Testis (tissue), 3 donors: Measurements from ENCODE around the gene TENT5A. TPM values are rescaled to one million over a fixed set of nuclear protein-coding genes. Genes with fewer than 3 reads are reported as not detected.

Experiments
- DNase-seq: peaks from one replicate; pipeline ENCODE4 v3.0.0-alpha.2; 2019
- H3K27ac ChIP-seq, 2 donors: fragments of 200-600 bp; sonication (generic); one replicate each; pipeline ENCODE4 v1.5.1; 2019
- H3K27me3 ChIP-seq: fragments of 200-600 bp; sonication (generic); one replicate; pipeline ENCODE4 v1.5.1; 2019
- H3K36me3 ChIP-seq: fragments of 200-600 bp; sonication (generic); one replicate; pipeline ENCODE4 v1.5.1; 2017; ENCODE audit warnings: low read depth; ENCODE audit errors: missing control alignments
- H3K4me1 ChIP-seq: fragments of 200-600 bp; sonication (generic); one replicate; pipeline ENCODE4 v1.5.1; 2019
- H3K4me3 ChIP-seq, 2 donors: fragments of 200-600 bp; sonication (generic); one replicate each; pipeline ENCODE4 v1.5.1; 2017 to 2019
- H3K9me3 ChIP-seq: fragments of 200-600 bp; sonication (generic); one replicate; pipeline ENCODE4 v1.5.1; 2017
- CTCF ChIP-seq, 3 experiments: fragments of 450-650 bp in 2 of 3; fragments of 200-600 bp in 1 of 3; sonication (generic) in 1 of 3; IDR thresholded peaks; one replicate each; pipeline ENCODE4 v1.5.1; 2016 to 2019; ENCODE audit warnings: antibody characterized with exemption in 3 of 3, mild to moderate bottlenecking in 2 of 3, moderate library complexity in 1 of 3
- POLR2A ChIP-seq: fragments of 450-650 bp; IDR thresholded peaks from one replicate; pipeline ENCODE4 v1.6.1; 2017; ENCODE audit warnings: antibody characterized with exemption, mild to moderate bottlenecking, moderate library complexity
- WGBS, 2 donors: methylation state at CpG; one replicate each; pipeline ENCODE4 v1.1.5; 2018; 5-methylcytosine and 5-hydroxymethylcytosine counted together
- intact Hi-C: fragments of 100-400 bp; cut with DNase I; formaldehyde crosslinking; loops from one replicate; pipeline ENCODE4 v1.15.1; 2023; ENCODE audit warnings: low total_unique reads
- polyA plus RNA-seq: library from polyadenylated mRNA; stranded (reverse); fragments of 350-450 nt; fragmentation: Illumina TruSeq; extraction: RNeasy Lipid Tissue Mini Kit (QIAGEN cat#74804); gene quantifications from one replicate; pipeline ENCODE4 v1.2.3, GENCODE V29; 2014; ENCODE audit warnings: low read depth, low replicate concordance; ENCODE audit not compliant: insufficient read depth
- total RNA-seq, 2 donors: library from RNA; depleted of rRNA; stranded (reverse); fragments of >200 nt; gene quantifications; one replicate each; pipeline ENCODE4 v1.2.3, GENCODE V29; 2016

Gene TENT5A
- total and polyA plus RNA-seq, 3 donors from 2014 or later, result 7.0 to 9.2 (median 9.2) TPM

GRCh38 chr6:81774542-81774941 lies 22.1 kb upstream of the TENT5A start:
- no peaks in the 10 kb centered on the region for H3K9me3 ChIP-seq
- H3K27me3 ChIP-seq, result no peaks in the 10 kb centered on the region
- no peak for TF ChIP-seq CTCF (IDR thresholded peaks at IDR 0.05)
- TF ChIP-seq POLR2A, result no peak
- WGBS, 2 donors, result 76 to 81% methylated on average over 2 of the region's 2 CpGs
- no peak overlapping the region for H3K4me3 ChIP-seq
- H3K27ac ChIP-seq, result no peak overlapping the region
- intact Hi-C loops, result no loop called here
- no peak for DNase-seq
- H3K4me1 ChIP-seq, result no peaks in the 10 kb centered on the region
- H3K36me3 ChIP-seq, result no peaks in the 10 kb centered on the region

DNA sequence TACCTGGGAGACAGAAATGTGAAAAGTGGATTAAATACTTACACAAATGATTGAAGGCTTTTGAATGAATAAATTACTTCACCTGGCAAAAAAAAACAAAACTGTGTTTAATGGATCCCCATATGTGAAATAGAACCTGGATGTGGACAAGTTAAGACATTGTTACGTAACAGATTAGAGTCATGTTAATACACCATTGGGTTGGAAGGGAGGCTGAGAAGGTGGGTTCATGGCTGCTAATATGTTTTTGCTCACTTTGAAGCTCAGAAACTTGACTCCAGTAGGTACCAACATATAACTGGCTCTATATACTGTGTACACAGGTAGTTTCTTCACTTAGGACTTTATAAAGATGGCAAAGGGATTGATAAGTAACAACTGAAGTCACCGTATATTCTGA lies 21.4 kb upstream of the TENT5A start:
- H3K36me3 ChIP-seq, result no peaks in the 10 kb centered on the region
- no peaks in the 10 kb centered on the region for H3K27me3 ChIP-seq
- no peak for DNase-seq
- no peak overlapping the region for H3K27ac ChIP-seq
- no peaks in the 10 kb centered on the region for H3K9me3 ChIP-seq
- WGBS, 2 donors, result 87 to 100% methylated on average over 2 of the region's 2 CpGs
- no peaks in the 10 kb centered on the region for H3K4me1 ChIP-seq
- TF ChIP-seq POLR2A (no peak), CTCF (IDR thresholded peaks at IDR 0.05) (no peak)
- no peak overlapping the region for H3K4me3 ChIP-seq
- intact Hi-C loops, result no loop called here

DNA sequence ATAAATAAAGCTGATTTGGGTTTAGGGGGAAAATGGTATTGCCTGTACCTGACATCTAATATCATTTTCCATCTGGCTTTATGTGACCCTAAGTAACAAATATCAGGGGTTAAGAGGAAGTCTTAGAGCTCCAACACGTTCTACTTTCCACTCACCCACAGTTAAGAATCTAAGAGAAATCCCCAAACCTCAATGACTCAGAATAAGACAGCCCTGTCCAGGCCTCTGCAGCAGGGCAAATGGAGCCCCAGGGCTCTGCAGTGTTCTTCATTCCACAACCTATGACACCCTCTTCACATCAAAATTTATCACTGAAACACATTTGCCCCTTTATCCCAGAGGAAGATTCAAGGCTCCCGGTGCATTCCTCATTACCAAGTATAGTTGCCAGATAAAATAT lies 20.3 kb upstream of the TENT5A start:
- Histone ChIP-seq H3K27me3 (no peaks in the 10 kb centered on the region), H3K9me3 (no peaks in the 10 kb centered on the region), H3K4me1 (no peaks in the 10 kb centered on the region), H3K36me3 (no peaks in the 10 kb centered on the region), H3K4me3 (no peak overlapping the region), H3K27ac (no peak overlapping the region)
- DNase-seq, result no peak
- intact Hi-C loops, result no loop called here
- TF ChIP-seq CTCF (IDR thresholded peaks at IDR 0.05), result no peak
- no peak for TF ChIP-seq POLR2A
- 80 to 83% methylated on average over 2 of the region's 2 CpGs for WGBS, 2 donors

- WGBS, 2 donors, result 67 to 90% methylated on average over 1 of the region's 1 CpG
- H3K9me3 ChIP-seq, result no peaks in the 10 kb centered on the region
- no peak for DNase-seq
- no peak overlapping the region for H3K27ac ChIP-seq
- H3K27me3 ChIP-seq, result no peaks in the 10 kb centered on the region
- H3K36me3 ChIP-seq, result no peaks in the 10 kb centered on the region
- TF ChIP-seq POLR2A (no peak), CTCF (IDR thresholded peaks at IDR 0.05) (no peak)
- H3K4me3 ChIP-seq, result no peak overlapping the region
- H3K4me1 ChIP-seq, result no peaks in the 10 kb centered on the region
- intact Hi-C loops, result no loop called here
Observed at GRCh38 chr6:81771097-81771496, 18.6 kb upstream of the TENT5A start.

- no peaks in the 10 kb centered on the region for H3K9me3 ChIP-seq
- intact Hi-C loops, result no loop called here
- no peaks in the 10 kb centered on the region for H3K4me1 ChIP-seq
- TF ChIP-seq CTCF (IDR thresholded peaks at IDR 0.05) (no peak), POLR2A (no peak)
- H3K36me3 ChIP-seq, result no peaks in the 10 kb centered on the region
- no peak for DNase-seq
- H3K4me3 ChIP-seq, result no peak overlapping the region
- 89 to 93% methylated on average over 1 of the region's 1 CpG for WGBS, 2 donors
- H3K27ac ChIP-seq, result no peak overlapping the region
- H3K27me3 ChIP-seq, result no peaks in the 10 kb centered on the region
Observed at GRCh38 chr6:81770381-81770780, 17.9 kb upstream of the TENT5A start.
